22Rv1 (cell line): Measurements from ENCODE around the gene CSTF3.

Experiments used
- CTCF ChIP-seq: fragments of 450-650 bp; IDR thresholded peaks from 2 replicates; pipeline ENCODE4 v1.5.1; 2017; ENCODE audit warnings: mild to moderate bottlenecking
- ZFX ChIP-seq: fragments of 450-650 bp; IDR thresholded peaks from 2 replicates; pipeline ENCODE4 v1.6.1; 2017; ENCODE audit warnings: antibody characterized with exemption, borderline replicate concordance

- TF ChIP-seq CTCF: no peak
- TF ChIP-seq ZFX: no peak
Observed at GRCh38 chr11:33067294-33067693, 94.0 kb downstream of the CSTF3 start.
